OCI-M1 (cell line): ENCODE measurements around the gene NR5A1.

Source experiments
- DNase-seq: peaks from one replicate; lab custom pipeline; 2025; lab: John Stamatoyannopoulos, UW

NR5A1 gene

GRCh38 chr9:124457887-124458431 lies 49.2 kb downstream of the NR5A1 start:
- DNase-seq = no peak

GRCh38 chr9:124457079-124457886 lies 49.9 kb downstream of the NR5A1 start:
- no peak for DNase-seq

GRCh38 chr9:124456341-124457078 lies 50.7 kb downstream of the NR5A1 start:
- no peak for DNase-seq

- no peak for DNase-seq
These were observed 51.4 kb downstream of the NR5A1 start for GRCh38 chr9:124455820-124456219.

GRCh38 chr9:124454791-124455443 lies 52.3 kb downstream of the NR5A1 start:
- no peak for DNase-seq

GRCh38 chr9:124454296-124454695 lies 52.9 kb downstream of the NR5A1 start:
- DNase-seq = no peak

GRCh38 chr9:124453586-124454191 lies 53.5 kb downstream of the NR5A1 start:
- no peak for DNase-seq

- DNase-seq = no peak
These were observed 54.2 kb downstream of the NR5A1 start for GRCh38 chr9:124452841-124453585.

- no peak for DNase-seq
These were observed 54.9 kb downstream of the NR5A1 start for GRCh38 chr9:124452326-124452725.

GRCh38 chr9:124450931-124451661 lies 56.1 kb downstream of the NR5A1 start:
- DNase-seq = no peak

- no peak for DNase-seq
These were observed 56.8 kb downstream of the NR5A1 start, which contains the start of gene ADGRD2 for GRCh38 chr9:124450241-124450924. Gene ADGRD2, plus strand, starts transcription at chr9:124450451. Its CDS starts 1,216 bp downstream, at chr9:124451667.

- DNase-seq = no peak
These were observed 57.6 kb downstream of the NR5A1 start for GRCh38 chr9:124449381-124450151.

- no peak for DNase-seq
These were observed 59.2 kb downstream of the NR5A1 start for GRCh38 chr9:124448019-124448418.

GRCh38 chr9:124447297-124447661 lies 59.9 kb downstream of the NR5A1 start:
- DNase-seq = no peak

- DNase-seq = no peak
These were observed 63.0 kb downstream of the NR5A1 start for GRCh38 chr9:124444166-124444565.

GRCh38 chr9:124443625-124444024 lies 63.6 kb downstream of the NR5A1 start:
- no peak for DNase-seq

- DNase-seq = no peak
These were observed 64.4 kb downstream of the NR5A1 start for GRCh38 chr9:124442826-124443225.

GRCh38 chr9:124442379-124442778 lies 64.8 kb downstream of the NR5A1 start:
- no peak for DNase-seq

- no peak for DNase-seq
These were observed 65.9 kb downstream of the NR5A1 start for GRCh38 chr9:124441291-124441690.
